K562 (cell line): ENCODE data around the gene SYT14. TPM values are rescaled to one million over a fixed set of nuclear protein-coding genes. Genes with fewer than 3 reads are reported as not detected.

Experiments used
- ATAC-seq: fragments of 200-7000 bp; cut with Tn5 transposase; 3 replicates; pipeline ENCODE4 v1.9.1; 2020; ENCODE audit warnings: moderate library complexity
- BruUV-seq: library from RNA; stranded (reverse); fragments of 400-500 nt; replicated peaks from 2 replicates; lab custom pipeline; 2021; lab: Mats Ljungman, UMichigan
- CTCF ChIA-PET: fragments of 300-600 bp; formaldehyde crosslinking; extraction: SDS; loops from one replicate; lab custom pipeline; 2021; ENCODE audit warnings: low intra/inter-chr PET ratio; lab: Yijun Ruan, JAX
- POLR2A ChIA-PET: fragments of 300-600, 350-650 bp; sonication (Branson Sonifier 250); formaldehyde crosslinking; extraction: SDS; loops from one replicate; lab custom pipeline; 2021; ENCODE audit warnings: antibody characterized with exemption, inconsistent platforms; lab: Yijun Ruan, JAX
- DNase-seq, 4 experiments: peaks; one replicate each; pipeline versions ENCODE4 v3.0.0 to v3.0.0-alpha.2; 2011 to 2018; ENCODE audit warnings: low spot score in 3 of 4, mixed read lengths in 3 of 4; ENCODE audit errors: extremely low read depth in 1 of 4
- FAIRE-seq: peaks from 2 replicates; lab custom pipeline; 2011; peaks lifted over from hg19 to GRCh38; lab: Jason Lieb, UNC
- H2AFZ ChIP-seq: 2 replicates; pipeline ENCODE4 v1.6.0; 2011; ENCODE audit warnings: low read depth, low read length, control low read depth, inconsistent platforms
- H3K27ac ChIP-seq: fragments of 200-600 bp; 3 replicates; pipeline ENCODE4 v1.8.0; 2011; ENCODE audit warnings: low read depth, mild to moderate bottlenecking, control low read depth, inconsistent platforms, low read length, moderate library complexity, mixed read lengths; ENCODE audit errors: extremely low read depth
- H3K27me3 ChIP-seq, 2 experiments: fragments of 300-600 bp in 1 of 2; 2 replicates in 1 of 2; 3 replicates in 1 of 2; pipeline versions ENCODE4 v1.6.0 to v1.8.0; 2011; ENCODE audit warnings: inconsistent platforms in 2 of 2, low read length in 2 of 2, mild to moderate bottlenecking in 1 of 2, mixed read lengths in 1 of 2, moderate library complexity in 1 of 2; ENCODE audit not compliant: control insufficient read depth in 2 of 2, insufficient read depth in 2 of 2
- H3K36me3 ChIP-seq: fragments of 300-600 bp; 3 replicates; pipeline ENCODE4 v1.8.0; 2011; ENCODE audit warnings: mild to moderate bottlenecking, low read length, inconsistent platforms; ENCODE audit not compliant: control insufficient read depth, insufficient read depth
- H3K4me1 ChIP-seq, 2 experiments: fragments of 200-600 bp in 1 of 2; replicated peaks in 1 of 2; 2 replicates in 1 of 2; 3 replicates in 1 of 2; pipeline versions ENCODE4 v1.5.1 to v1.8.0; 2011; ENCODE audit warnings: inconsistent platforms in 2 of 2, low read length in 2 of 2, mild to moderate bottlenecking in 1 of 2, mixed read lengths in 1 of 2, moderate library complexity in 1 of 2; ENCODE audit not compliant: control insufficient read depth in 2 of 2, insufficient read depth in 2 of 2
- H3K4me2 ChIP-seq: 2 replicates; pipeline ENCODE4 v1.6.1; 2011; ENCODE audit warnings: low read length, control low read depth, inconsistent platforms, mixed read lengths; ENCODE audit not compliant: insufficient read depth
- H3K4me3 ChIP-seq: fragments of 200-600 bp; sonication (generic), shearing (Covaris generic); 2 replicates; pipeline ENCODE4 v1.5.1; 2016; ENCODE audit warnings: control low read depth, inconsistent platforms
- H3K79me2 ChIP-seq: fragments of 200-600 bp; 3 replicates; pipeline ENCODE4 v1.8.0; 2011; ENCODE audit warnings: low read length, inconsistent platforms; ENCODE audit not compliant: control insufficient read depth, insufficient read depth
- H3K9ac ChIP-seq, 2 experiments: 2 replicates each; pipeline versions ENCODE4 v1.6.0 to v1.6.1; 2011; ENCODE audit warnings: low read depth in 2 of 2, low read length in 2 of 2, control low read depth in 1 of 2, inconsistent platforms in 1 of 2, mild to moderate bottlenecking in 1 of 2, mixed read lengths in 1 of 2; ENCODE audit not compliant: insufficient read depth in 1 of 2
- H3K9me1 ChIP-seq: one replicate; pipeline ENCODE4 v1.6.0; 2011; ENCODE audit warnings: inconsistent platforms, mild to moderate bottlenecking, low read length, moderate library complexity; ENCODE audit not compliant: control insufficient read depth, insufficient read depth
- H3K9me3 ChIP-seq: replicated peaks from 2 replicates; pipeline ENCODE4 v1.5.1; 2011; ENCODE audit warnings: low read depth, low read length, inconsistent platforms; ENCODE audit not compliant: control insufficient read depth, insufficient read depth
- H4K20me1 ChIP-seq: replicated peaks from 2 replicates; pipeline ENCODE4 v1.6.1; 2011; ENCODE audit warnings: low read length, inconsistent platforms, mixed read lengths; ENCODE audit not compliant: control insufficient read depth, insufficient read depth
- CHD2 ChIP-seq: IDR thresholded peaks from 2 replicates; pipeline ENCODE4 v1.6.1; 2011; ENCODE audit warnings: low read depth, low read length
- EGR1 ChIP-seq: fragments of 450-650 bp; conservative IDR thresholded peaks from 2 replicates; pipeline ENCODE4 v1.6.1; 2017; ENCODE audit warnings: mild to moderate bottlenecking
- HDAC8 ChIP-seq: fragments of 450-650 bp; IDR thresholded peaks from 2 replicates; pipeline ENCODE4 v1.6.1; 2016; ENCODE audit warnings: mild to moderate bottlenecking, missing genetic modification characterization, moderate library complexity, missing compliant biosample characterization
- L3MBTL2 ChIP-seq: fragments of 450-650 bp; IDR thresholded peaks from 2 replicates; pipeline ENCODE4 v1.6.1; 2016; ENCODE audit warnings: mild to moderate bottlenecking, moderate library complexity
- USF1 ChIP-seq: sonication (generic); formaldehyde crosslinking; IDR thresholded peaks from 2 replicates; pipeline ENCODE4 v1.9.0; 2022; ENCODE audit warnings: mild to moderate bottlenecking, missing genetic modification reagents
- ZNF174 ChIP-seq: fragments of 250-450 bp; sonication (Bioruptor Pico); IDR thresholded peaks from 2 replicates; pipeline ENCODE4 v1.4.0; 2020; ENCODE audit warnings: mild to moderate bottlenecking
- ZNF644 ChIP-seq: fragments of 200-800 bp; sonication (Bioruptor generic); IDR thresholded peaks from 2 replicates; pipeline ENCODE4 v1.6.1; 2016; ENCODE audit warnings: low read depth, missing genetic modification characterization, missing compliant biosample characterization
- WGBS: fragments of 100-300 bp; shearing (Covaris generic); methylation state at CpG from one replicate; pipeline ENCODE4 v1.1.6; 2016; ENCODE audit warnings: low coverage, mixed read lengths; ENCODE audit not compliant: insufficient coverage; ENCODE audit errors: missing lambda C conversion rate; 5-methylcytosine and 5-hydroxymethylcytosine counted together
- in situ Hi-C: fragments of 300-500 bp; cut with MboI; formaldehyde crosslinking; loops from 4 replicates; pipeline ENCODE4 v1.15.0; 2018; ENCODE audit warnings: inconsistent platforms, mixed read lengths
- intact Hi-C: fragments of 100-400 bp; cut with micrococcal nuclease; formaldehyde crosslinking; loops from 2 replicates; pipeline ENCODE4 v1.14.2; 2022
- polyA plus RNA-seq, 8 experiments: library from polyadenylated mRNA; depleted of rRNA in 4 of 8; stranded (reverse) in 5 of 8; unstranded in 3 of 8; fragments of >200 nt; fragmentation: Nextera tagmentation in 2 of 8; fragmentation: Illumina TruSeq in 1 of 8; extraction: Ambion mirVana in 2 of 8; extraction: Trizol in 1 of 8; gene quantifications; 2 replicates each; pipeline versions ENCODE4 v1.2.1 to v1.2.3, GENCODE V29; 2011 to 2014; ENCODE audit warnings: inconsistent platforms in 1 of 8, missing spikeins in 1 of 8
- total RNA-seq, 7 experiments: library from RNA; depleted of rRNA in 6 of 7; stranded (reverse); fragments of >200 nt in 6 of 7; fragmentation: Illumina TruSeq in 2 of 7; extraction: Trizol in 2 of 7; gene quantifications; 2 replicates each; pipeline versions ENCODE4 v1.2.1 to v1.2.3, GENCODE V29; 2011 to 2021; ENCODE audit warnings: low replicate concordance in 1 of 7
- TF ChIP-seq, protein P1 (sequence below), 2 experiments: fragments of 450-650 bp in 1 of 2; sonication (generic) in 1 of 2; formaldehyde crosslinking in 1 of 2; IDR thresholded peaks; 2 replicates each; pipeline versions ENCODE4 v1.7.1 to v1.9.0; 2016 to 2022; ENCODE audit warnings: inconsistent platforms in 1 of 2, mild to moderate bottlenecking in 1 of 2, missing genetic modification reagents in 1 of 2
- TF ChIP-seq, protein P2 (sequence below): fragments of 450-650 bp; formaldehyde crosslinking; conservative IDR thresholded peaks from 2 replicates; pipeline ENCODE4 v1.4.0; 2022; ENCODE audit warnings: mild to moderate bottlenecking, missing genetic modification characterization

The SYT14 gene
- total and polyA plus RNA-seq, 9 of the 15 experiments (the other 6 are each of a cell fraction or from before 2014, with no cell fraction given) = 0.01 to 0.04 TPM; not detected in 7

- no peak for TF ChIP-seq ZNF174 (CRISPR knock-in tag)
- TF ChIP-seq, protein P1, sequence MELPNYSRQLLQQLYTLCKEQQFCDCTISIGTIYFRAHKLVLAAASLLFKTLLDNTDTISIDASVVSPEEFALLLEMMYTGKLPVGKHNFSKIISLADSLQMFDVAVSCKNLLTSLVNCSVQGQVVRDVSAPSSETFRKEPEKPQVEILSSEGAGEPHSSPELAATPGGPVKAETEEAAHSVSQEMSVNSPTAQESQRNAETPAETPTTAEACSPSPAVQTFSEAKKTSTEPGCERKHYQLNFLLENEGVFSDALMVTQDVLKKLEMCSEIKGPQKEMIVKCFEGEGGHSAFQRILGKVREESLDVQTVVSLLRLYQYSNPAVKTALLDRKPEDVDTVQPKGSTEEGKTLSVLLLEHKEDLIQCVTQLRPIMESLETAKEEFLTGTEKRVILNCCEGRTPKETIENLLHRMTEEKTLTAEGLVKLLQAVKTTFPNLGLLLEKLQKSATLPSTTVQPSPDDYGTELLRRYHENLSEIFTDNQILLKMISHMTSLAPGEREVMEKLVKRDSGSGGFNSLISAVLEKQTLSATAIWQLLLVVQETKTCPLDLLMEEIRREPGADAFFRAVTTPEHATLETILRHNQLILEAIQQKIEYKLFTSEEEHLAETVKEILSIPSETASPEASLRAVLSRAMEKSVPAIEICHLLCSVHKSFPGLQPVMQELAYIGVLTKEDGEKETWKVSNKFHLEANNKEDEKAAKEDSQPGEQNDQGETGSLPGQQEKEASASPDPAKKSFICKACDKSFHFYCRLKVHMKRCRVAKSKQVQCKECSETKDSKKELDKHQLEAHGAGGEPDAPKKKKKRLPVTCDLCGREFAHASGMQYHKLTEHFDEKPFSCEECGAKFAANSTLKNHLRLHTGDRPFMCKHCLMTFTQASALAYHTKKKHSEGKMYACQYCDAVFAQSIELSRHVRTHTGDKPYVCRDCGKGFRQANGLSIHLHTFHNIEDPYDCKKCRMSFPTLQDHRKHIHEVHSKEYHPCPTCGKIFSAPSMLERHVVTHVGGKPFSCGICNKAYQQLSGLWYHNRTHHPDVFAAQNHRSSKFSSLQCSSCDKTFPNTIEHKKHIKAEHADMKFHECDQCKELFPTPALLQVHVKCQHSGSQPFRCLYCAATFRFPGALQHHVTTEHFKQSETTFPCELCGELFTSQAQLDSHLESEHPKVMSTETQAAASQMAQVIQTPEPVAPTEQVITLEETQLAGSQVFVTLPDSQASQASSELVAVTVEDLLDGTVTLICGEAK (IDR thresholded peaks at IDR 0.05) = no peak
- TF ChIP-seq, protein P1 (CRISPR knock-in tag; IDR thresholded peaks at IDR 0.05) = no peak
- TF ChIP-seq CHD2 = no peak
- no peak for TF ChIP-seq HDAC8 (tag)
- TF ChIP-seq, protein P2, sequence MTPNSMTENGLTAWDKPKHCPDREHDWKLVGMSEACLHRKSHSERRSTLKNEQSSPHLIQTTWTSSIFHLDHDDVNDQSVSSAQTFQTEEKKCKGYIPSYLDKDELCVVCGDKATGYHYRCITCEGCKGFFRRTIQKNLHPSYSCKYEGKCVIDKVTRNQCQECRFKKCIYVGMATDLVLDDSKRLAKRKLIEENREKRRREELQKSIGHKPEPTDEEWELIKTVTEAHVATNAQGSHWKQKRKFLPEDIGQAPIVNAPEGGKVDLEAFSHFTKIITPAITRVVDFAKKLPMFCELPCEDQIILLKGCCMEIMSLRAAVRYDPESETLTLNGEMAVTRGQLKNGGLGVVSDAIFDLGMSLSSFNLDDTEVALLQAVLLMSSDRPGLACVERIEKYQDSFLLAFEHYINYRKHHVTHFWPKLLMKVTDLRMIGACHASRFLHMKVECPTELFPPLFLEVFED (CRISPR knock-in tag) = no peak
- TF ChIP-seq L3MBTL2 = no peak
- TF ChIP-seq ZNF644 (tag) = no peak
- TF ChIP-seq EGR1 = no peak
- TF ChIP-seq USF1 (CRISPR knock-in tag) = no peak
- ATAC-seq (no peak), FAIRE-seq (no peak), DNase-seq (no peak)
- in situ Hi-C loops = no loop called here
- H3K9me3 ChIP-seq = no peaks in the 10 kb centered on the region
- H3K9ac ChIP-seq = no peak overlapping the region
- no peaks in the 10 kb centered on the region for H3K36me3 ChIP-seq
- H3K4me1 ChIP-seq = no peaks in the 10 kb centered on the region; a peak in 1 of 5 replicates
- ChIA-PET CTCF (no interaction called here), POLR2A (no interaction called here)
- H3K27me3 ChIP-seq = no peaks in the 10 kb centered on the region
- intact Hi-C loops = no loop called here
- no TSS peak for BruUV-seq
- H3K4me3 ChIP-seq = no peak overlapping the region
- 0% methylated on average over 6 of the region's 6 CpGs for WGBS
- H3K27ac ChIP-seq = no peak overlapping the region
- H3K9me1 ChIP-seq = no peaks in the 10 kb centered on the region
- H3K4me2 ChIP-seq = no peak overlapping the region
- no peak overlapping the region for H2AFZ ChIP-seq
- H3K79me2 ChIP-seq = no peaks in the 10 kb centered on the region
- no peaks in the 10 kb centered on the region for H4K20me1 ChIP-seq
These were observed 149.0 kb downstream of the SYT14 start for GRCh38 chr1:210087058-210087457.
